LNCaP clone FGC (cell line): ENCODE data around the gene VIPR1.

Experiments
- DNase-seq: peaks from one replicate; pipeline ENCODE4 v3.0.0-alpha.2; 2011; ENCODE audit warnings: low read depth
- H3K4me3 ChIP-seq: 2 replicates; pipeline ENCODE4 v1.5.1; 2011; ENCODE audit warnings: mild to moderate bottlenecking, low read depth, low read length, control low read depth
- TF ChIP-seq, protein P1 (sequence below): IDR thresholded peaks from 2 replicates; pipeline ENCODE4 v1.5.1; 2012; ENCODE audit warnings: mild to moderate bottlenecking; ENCODE audit not compliant: control insufficient read depth, insufficient read depth; ENCODE audit errors: extremely low read depth

Gene VIPR1

DNA sequence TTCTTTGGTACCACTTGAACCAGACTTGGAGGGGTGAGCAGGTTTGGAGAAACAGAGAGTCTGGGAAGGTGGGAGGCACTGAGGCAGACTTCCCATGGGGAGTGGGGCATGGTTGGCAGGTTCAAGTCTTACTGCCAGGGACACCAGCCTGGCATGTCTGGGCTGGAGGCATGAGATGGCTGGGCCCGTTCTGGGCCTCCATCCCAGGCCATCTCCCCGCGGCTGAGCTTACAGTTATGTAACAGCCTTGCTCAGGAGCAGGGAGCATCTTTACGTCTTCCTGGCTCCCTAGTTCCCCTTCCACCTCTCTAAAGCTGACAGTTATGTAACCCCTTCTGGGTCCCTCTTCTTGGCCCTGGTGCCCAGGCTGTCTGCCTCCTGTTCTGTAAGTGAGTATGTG, 12.4 kb downstream of the VIPR1 start:
- DNase-seq = no peak
- H3K4me3 ChIP-seq = no peak overlapping the region
- TF ChIP-seq, protein P1, sequence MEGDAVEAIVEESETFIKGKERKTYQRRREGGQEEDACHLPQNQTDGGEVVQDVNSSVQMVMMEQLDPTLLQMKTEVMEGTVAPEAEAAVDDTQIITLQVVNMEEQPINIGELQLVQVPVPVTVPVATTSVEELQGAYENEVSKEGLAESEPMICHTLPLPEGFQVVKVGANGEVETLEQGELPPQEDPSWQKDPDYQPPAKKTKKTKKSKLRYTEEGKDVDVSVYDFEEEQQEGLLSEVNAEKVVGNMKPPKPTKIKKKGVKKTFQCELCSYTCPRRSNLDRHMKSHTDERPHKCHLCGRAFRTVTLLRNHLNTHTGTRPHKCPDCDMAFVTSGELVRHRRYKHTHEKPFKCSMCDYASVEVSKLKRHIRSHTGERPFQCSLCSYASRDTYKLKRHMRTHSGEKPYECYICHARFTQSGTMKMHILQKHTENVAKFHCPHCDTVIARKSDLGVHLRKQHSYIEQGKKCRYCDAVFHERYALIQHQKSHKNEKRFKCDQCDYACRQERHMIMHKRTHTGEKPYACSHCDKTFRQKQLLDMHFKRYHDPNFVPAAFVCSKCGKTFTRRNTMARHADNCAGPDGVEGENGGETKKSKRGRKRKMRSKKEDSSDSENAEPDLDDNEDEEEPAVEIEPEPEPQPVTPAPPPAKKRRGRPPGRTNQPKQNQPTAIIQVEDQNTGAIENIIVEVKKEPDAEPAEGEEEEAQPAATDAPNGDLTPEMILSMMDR = no peak

DNA sequence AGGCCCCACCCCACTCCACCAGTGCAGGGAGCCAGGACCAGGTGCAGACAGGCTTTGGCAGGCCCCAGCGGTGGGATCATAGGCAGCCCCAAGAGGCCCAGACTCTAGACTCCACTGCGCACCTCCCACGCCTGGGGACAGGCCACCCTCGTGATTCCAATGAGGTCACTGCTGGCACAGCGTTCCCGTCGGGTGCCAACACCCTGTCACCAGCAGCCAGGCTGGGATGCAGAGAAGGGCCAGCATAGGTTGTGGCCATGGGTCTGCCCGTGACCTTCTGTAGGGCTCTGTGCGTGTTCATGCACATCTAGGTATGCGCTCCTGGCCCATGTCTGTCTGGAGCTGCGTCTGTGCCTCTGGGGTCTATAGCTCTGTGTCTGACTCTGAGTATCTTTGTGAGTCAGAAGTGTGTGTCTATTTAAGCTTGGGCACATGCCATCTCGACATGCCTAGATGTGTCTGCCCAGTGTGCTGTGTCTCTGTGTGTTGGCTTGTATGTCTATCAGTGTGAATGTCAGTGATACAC, 13.0 kb downstream of the VIPR1 start:
- no peak overlapping the region for H3K4me3 ChIP-seq
- DNase-seq = no peak
- TF ChIP-seq, protein P1 = no peak

DNA sequence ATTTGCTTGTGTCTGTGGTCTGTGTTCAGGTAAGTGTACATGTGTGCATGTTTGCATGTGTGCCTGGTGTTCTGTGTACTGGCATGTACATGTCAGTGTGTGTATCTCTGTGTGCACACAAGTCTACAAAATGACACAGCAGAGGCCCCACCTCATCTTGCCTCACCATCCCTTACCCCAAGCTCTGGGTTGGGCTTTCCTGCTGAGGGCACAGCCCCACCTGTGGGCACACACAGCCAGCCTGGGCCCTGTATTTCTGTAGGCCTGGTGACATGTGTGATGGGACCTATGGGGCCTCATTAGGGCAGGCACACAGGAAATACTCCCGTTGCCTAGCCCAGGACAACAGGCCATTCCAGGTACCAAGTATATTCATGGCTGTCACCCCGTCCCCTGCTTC, 13.5 kb downstream of the VIPR1 start:
- TF ChIP-seq, protein P1 = no peak
- DNase-seq = no peak
- H3K4me3 ChIP-seq = no peak overlapping the region

DNA sequence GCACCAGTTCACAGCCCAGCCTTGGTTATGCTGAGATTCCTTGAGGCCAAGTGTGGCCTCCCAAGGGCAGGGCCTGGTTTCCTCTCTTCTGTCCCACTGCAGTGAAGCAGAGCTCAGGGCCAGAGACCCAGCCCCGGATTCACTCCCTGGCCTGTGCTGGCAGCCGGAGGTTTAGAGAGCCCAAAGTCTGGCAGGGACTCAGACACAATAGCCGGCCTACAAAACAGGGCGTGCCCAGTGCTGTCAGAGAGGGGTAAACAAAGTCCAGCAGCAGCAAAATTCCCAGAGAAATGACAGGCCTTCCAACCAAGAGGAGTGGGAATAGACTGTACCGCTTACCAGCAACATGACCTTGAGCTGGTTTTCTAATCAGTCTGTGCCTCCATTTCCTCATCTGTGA, 14.0 kb downstream of the VIPR1 start:
- TF ChIP-seq, protein P1 = no peak
- H3K4me3 ChIP-seq = no peak overlapping the region
- DNase-seq = no peak

DNA sequence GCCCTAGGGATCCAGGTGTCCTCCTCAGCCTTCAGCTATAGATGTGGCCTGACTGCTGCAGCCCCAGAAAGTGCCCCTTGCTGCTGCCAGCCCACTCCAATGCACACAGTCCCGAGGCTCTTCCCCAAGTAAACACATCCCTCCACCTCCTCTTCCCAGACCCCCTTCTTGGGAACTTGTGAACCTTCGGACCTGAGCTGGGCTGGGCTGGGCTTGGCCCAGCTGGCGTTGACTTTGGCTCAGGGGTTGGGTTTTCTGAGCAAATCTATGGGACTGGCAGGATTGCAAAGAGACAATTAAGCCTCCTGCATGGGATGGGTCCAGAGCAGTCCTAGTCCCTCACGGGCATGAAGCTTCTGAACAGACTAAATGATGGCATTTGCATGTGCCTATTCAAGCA, 14.7 kb downstream of the VIPR1 start:
- H3K4me3 ChIP-seq = no peak overlapping the region
- TF ChIP-seq, protein P1 = no peak
- DNase-seq = peak; percentile 8

DNA sequence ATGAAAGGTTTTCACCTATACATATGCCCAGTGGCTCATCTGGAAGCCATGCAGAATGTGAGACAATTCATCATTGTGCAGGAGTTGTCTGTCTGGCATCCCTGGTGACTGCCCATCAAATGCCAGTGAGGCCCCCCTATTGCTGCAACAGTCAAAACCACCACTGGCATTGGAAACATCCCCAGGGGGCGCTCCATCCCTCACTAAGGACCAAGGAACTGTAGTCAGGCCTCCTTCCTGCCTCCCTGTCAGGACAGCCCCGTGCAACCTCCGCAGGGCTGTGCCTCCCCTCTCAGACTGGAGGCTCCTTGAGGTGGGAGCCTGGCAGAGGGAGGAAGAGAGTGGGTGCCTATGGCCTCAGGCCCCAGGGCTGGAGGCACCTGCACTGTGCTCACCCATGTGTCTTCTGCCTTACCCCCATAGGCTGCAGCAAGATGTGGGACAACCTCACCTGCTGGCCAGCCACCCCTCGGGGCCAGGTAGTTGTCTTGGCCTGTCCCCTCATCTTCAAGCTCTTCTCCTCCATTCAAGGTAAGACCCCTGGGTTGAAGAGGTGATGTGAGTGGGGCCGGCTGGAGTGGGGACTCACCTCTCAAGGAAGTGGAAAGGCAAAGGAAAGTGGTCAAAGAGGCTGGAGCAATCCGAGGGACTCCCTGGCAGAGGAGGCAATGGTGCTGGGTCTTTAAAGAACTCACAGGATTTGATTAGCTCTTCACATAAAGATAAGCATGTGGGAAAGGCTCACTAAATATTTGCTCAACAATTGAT, 16.5 kb downstream of the VIPR1 start:
- TF ChIP-seq, protein P1 = no peak
- no peak overlapping the region for H3K4me3 ChIP-seq
- no peak for DNase-seq

DNA sequence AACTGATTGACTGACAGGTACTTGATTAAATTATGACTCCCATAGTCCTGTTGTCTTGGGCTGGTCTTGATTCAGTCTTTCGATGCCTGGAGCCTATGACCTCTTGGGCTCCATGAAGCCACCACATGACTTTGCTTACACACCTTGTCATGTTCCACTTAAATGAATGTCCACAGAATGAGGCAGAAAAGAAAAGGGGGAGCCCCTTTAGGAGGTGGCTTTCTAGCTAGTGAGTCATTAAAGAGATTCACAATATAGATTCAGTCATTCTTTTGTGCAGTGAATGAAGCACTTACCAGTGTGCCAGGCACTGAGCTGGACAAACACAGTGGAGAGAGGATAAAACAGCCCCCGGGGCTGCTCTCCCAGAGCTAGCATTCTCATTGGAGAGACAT, 17.1 kb downstream of the VIPR1 start:
- H3K4me3 ChIP-seq = no peak overlapping the region
- TF ChIP-seq, protein P1 = no peak
- DNase-seq = no peak
